IPS-15b (cell line): Measurements from ENCODE around the gene ADAMTSL3.

Experiments used
- H3K27me3 ChIP-seq: one replicate; pipeline ENCODE4 v1.6.1; 2013; ENCODE audit warnings: low read length; ENCODE audit not compliant: control insufficient read depth, insufficient read depth
- H3K36me3 ChIP-seq: one replicate; pipeline ENCODE4 v1.6.1; 2013; ENCODE audit warnings: low read length; ENCODE audit not compliant: control insufficient read depth, insufficient read depth
- H3K4me1 ChIP-seq: one replicate; pipeline ENCODE4 v1.6.1; 2013; ENCODE audit warnings: mild to moderate bottlenecking, low read length; ENCODE audit not compliant: control insufficient read depth, insufficient read depth
- H3K4me3 ChIP-seq: one replicate; pipeline ENCODE4 v1.5.1; 2013; ENCODE audit warnings: low read depth, low read length
- H3K9ac ChIP-seq: one replicate; pipeline ENCODE4 v1.6.1; 2013; ENCODE audit warnings: low read depth, mild to moderate bottlenecking, low read length
- H3K9me3 ChIP-seq: one replicate; pipeline ENCODE4 v1.6.1; 2013; ENCODE audit warnings: mild to moderate bottlenecking, low read length; ENCODE audit not compliant: control insufficient read depth, insufficient read depth

The ADAMTSL3 gene

GRCh38 chr15:83631534-83631933, 22.4 kb upstream of the ADAMTSL3 start:
- H3K9ac ChIP-seq = no peak overlapping the region
- no peak overlapping the region for H3K4me3 ChIP-seq
- no peaks in the 10 kb centered on the region for H3K36me3 ChIP-seq
- H3K9me3 ChIP-seq = no peaks in the 10 kb centered on the region
- H3K27me3 ChIP-seq = no peaks in the 10 kb centered on the region
- H3K4me1 ChIP-seq = no peaks in the 10 kb centered on the region

DNA sequence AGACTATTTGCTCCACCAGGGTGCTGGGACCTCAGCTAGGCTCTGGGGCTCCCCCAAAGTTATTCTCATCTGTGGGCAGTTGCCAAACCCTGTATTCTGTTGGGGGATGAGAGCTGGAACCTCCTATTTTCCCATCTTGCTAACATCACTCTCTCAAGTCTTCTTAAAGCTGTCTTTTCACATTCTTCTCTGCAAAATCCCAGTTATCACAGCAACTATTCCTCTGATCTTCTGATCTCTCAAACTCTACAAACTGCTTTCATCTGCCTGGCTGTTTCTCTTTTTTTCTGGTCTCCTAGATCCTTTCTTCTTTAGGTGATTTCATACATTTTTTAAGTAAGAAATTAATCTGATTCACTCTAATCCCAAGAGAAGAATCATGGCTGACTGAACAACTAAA, 10.7 kb upstream of the ADAMTSL3 start:
- no peaks in the 10 kb centered on the region for H3K27me3 ChIP-seq
- H3K9ac ChIP-seq = no peak overlapping the region
- H3K36me3 ChIP-seq = no peaks in the 10 kb centered on the region
- H3K9me3 ChIP-seq = no peaks in the 10 kb centered on the region
- H3K4me3 ChIP-seq = no peak overlapping the region
- no peaks in the 10 kb centered on the region for H3K4me1 ChIP-seq

- Histone ChIP-seq H3K27me3 (no peaks in the 10 kb centered on the region), H3K9me3 (no peaks in the 10 kb centered on the region), H3K9ac (no peak overlapping the region), H3K4me3 (no peak overlapping the region), H3K36me3 (no peaks in the 10 kb centered on the region), H3K4me1 (no peaks in the 10 kb centered on the region)
These were observed 9.5 kb upstream of the ADAMTSL3 start for GRCh38 chr15:83644439-83644838.

DNA sequence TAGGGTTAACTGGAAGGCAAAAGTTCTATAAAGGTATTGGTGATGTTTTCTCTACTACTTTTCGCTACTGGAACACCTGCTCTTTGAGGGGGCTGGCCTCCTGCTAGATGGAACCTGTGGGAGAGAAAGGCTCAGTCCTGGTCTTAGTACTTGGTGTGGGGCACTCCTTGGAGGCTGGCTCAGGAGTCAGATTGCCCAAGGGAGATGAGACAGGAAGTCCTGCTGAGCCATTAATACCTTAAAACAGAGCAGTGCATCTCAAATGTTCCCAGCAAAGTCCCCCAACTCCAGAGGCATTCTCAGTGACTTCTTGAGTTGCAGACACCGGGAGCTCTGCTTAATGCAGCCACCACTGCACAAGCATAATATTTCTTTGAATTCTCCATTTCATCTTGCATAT, 3.1 kb upstream of the ADAMTSL3 start:
- Histone ChIP-seq H3K4me3 (no peak overlapping the region), H3K9me3 (no peaks in the 10 kb centered on the region), H3K27me3 (peaks cover 33% of the 10 kb centered on the region), H3K4me1 (peaks cover 2% of the 10 kb centered on the region), H3K36me3 (no peaks in the 10 kb centered on the region), H3K9ac (no peak overlapping the region)

DNA sequence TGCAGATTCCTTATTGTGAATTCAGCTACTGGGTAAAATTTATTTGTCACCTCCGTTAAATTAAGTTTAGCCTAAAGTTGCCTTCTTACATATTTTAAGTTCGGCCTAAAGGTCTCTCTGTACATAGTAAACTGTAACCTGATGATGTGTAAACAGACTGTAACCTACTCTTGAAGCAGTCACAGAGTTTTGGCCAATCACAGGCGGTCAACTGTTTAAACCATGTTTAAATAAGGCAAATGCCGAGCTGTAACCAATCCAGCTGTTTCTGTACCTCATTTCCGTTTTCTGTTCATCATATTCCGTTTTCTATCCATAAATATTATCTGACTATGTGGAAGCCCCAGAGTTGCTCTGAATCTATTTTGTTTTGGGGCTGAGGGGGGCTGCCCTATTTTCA, 2.4 kb upstream of the ADAMTSL3 start:
- H3K9me3 ChIP-seq = no peaks in the 10 kb centered on the region
- H3K4me1 ChIP-seq = peaks cover 2% of the 10 kb centered on the region
- peaks cover 40% of the 10 kb centered on the region for H3K27me3 ChIP-seq
- no peak overlapping the region for H3K4me3 ChIP-seq
- H3K36me3 ChIP-seq = no peaks in the 10 kb centered on the region
- no peak overlapping the region for H3K9ac ChIP-seq

DNA sequence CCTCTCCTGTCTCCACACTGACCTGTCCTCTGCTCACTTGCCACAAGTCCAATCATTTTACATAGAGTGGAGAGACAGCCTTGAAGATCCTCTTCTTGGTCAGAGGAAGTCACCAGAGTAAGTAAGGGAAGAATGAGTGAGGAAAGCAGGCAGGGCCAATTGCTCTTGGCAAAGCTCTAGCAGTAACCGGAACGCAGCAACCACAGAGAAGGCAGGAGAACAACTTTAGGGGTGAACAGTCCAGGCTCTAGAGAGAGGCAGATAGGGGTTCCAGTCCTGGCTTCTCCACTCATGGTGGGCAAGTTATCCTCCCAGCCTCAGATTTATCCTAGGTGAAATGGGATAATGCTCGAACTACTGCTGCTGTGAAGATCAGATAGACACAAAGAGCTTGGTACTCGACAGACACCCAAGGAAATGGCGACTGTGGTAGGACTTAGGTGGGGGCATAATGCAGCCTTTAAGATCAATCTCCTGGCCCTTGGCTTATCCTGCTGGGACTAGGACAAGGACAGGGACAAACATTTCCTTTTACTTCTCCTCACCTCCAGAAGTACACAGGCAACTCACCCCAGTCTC, 1.2 kb upstream of the ADAMTSL3 start:
- H3K9me3 ChIP-seq = no peaks in the 10 kb centered on the region
- H3K4me1 ChIP-seq = peaks cover 2% of the 10 kb centered on the region
- no peak overlapping the region for H3K9ac ChIP-seq
- no peaks in the 10 kb centered on the region for H3K36me3 ChIP-seq
- peaks cover 44% of the 10 kb centered on the region for H3K27me3 ChIP-seq
- H3K4me3 ChIP-seq = peak overlapping the region; percentile 46

DNA sequence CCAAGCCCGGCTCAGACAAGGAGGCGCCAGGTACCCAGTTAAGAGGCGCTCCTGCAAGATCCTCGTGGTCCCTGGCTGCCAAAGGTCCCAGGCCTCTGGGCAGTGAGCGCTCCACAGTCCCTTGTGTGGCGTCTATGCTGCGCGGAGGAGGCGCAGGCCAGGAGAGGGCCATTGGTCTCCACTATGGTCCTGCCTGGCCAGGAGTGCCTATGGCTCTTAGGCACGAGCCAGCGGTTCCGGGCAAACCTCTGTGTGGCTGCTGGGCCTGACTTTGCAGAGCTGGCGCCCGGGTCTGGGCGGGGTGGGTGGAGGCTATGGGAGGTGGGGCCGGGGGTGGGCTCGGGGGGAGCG, 660 bp upstream of the ADAMTSL3 start:
- Histone ChIP-seq H3K4me3 (peak overlapping the region; percentile 46), H3K9ac (no peak overlapping the region), H3K27me3 (peaks cover 44% of the 10 kb centered on the region), H3K4me1 (peaks cover 2% of the 10 kb centered on the region), H3K9me3 (no peaks in the 10 kb centered on the region), H3K36me3 (no peaks in the 10 kb centered on the region)

GRCh38 chr15:83654379-83655236, 685 bp downstream of the ADAMTSL3 start:
- H3K4me1 ChIP-seq = peaks cover 2% of the 10 kb centered on the region
- no peaks in the 10 kb centered on the region for H3K9me3 ChIP-seq
- peak overlapping the region; percentile 61 for H3K4me3 ChIP-seq
- H3K27me3 ChIP-seq = peaks cover 44% of the 10 kb centered on the region
- no peaks in the 10 kb centered on the region for H3K36me3 ChIP-seq
- H3K9ac ChIP-seq = no peak overlapping the region

DNA sequence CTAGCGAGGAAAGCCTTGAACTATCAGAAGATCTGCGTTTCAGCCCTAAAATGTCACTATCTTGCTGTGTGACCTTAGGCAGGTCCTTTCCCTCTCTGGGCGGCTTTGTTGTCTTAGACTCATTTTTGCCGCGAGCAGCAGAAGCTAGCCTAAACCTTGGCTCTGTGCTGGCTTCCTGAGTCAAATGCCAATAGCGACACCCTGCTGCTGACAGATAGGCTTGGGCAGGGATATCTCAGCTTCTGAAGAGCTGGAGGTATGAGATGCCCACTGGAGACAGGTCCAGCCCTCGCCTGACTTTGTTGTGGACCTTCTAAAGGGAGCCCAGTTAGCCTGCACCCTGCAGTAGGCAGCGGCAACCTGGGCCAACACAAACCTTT, 1.3 kb downstream of the ADAMTSL3 start:
- Histone ChIP-seq H3K27me3 (peaks cover 44% of the 10 kb centered on the region), H3K36me3 (no peaks in the 10 kb centered on the region), H3K9me3 (no peaks in the 10 kb centered on the region), H3K4me3 (peak overlapping the region; percentile 61), H3K9ac (no peak overlapping the region), H3K4me1 (peaks cover 2% of the 10 kb centered on the region)

DNA sequence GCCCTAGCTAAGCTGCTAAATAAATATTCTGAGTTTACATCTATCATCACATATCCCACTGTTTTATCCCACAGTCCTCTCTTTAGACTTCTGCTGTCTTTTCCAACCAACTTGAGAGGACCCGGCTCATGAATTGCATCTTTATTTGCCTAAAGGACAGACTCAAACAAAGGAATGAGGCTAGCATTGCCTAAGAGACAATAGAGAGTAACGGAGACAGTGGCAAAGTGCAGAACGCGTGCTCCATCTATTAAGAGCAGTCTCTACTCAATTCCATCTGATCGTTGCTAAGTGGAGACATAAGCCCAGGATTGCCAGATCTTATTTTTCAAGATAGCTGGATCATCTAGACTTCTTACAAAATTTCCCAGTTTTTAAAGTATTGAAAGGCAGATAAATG, 2.3 kb downstream of the ADAMTSL3 start:
- Histone ChIP-seq H3K4me3 (no peak overlapping the region), H3K9me3 (no peaks in the 10 kb centered on the region), H3K9ac (no peak overlapping the region), H3K36me3 (no peaks in the 10 kb centered on the region), H3K27me3 (peaks cover 44% of the 10 kb centered on the region), H3K4me1 (no peaks in the 10 kb centered on the region)

- Histone ChIP-seq H3K9ac (no peak overlapping the region), H3K27me3 (peaks cover 41% of the 10 kb centered on the region), H3K4me1 (no peaks in the 10 kb centered on the region), H3K9me3 (no peaks in the 10 kb centered on the region), H3K4me3 (no peak overlapping the region), H3K36me3 (no peaks in the 10 kb centered on the region)
These were observed 3.1 kb downstream of the ADAMTSL3 start for GRCh38 chr15:83656943-83657528.

GRCh38 chr15:83657549-83657948, 3.6 kb downstream of the ADAMTSL3 start:
- Histone ChIP-seq H3K9ac (no peak overlapping the region), H3K27me3 (peaks cover 36% of the 10 kb centered on the region), H3K4me3 (no peak overlapping the region), H3K9me3 (no peaks in the 10 kb centered on the region), H3K36me3 (no peaks in the 10 kb centered on the region), H3K4me1 (no peaks in the 10 kb centered on the region)
